Astrocyte (in vitro differentiated cells and primary cell): ENCODE measurements around the gene ACTN1. TPM values are rescaled to one million over a fixed set of nuclear protein-coding genes. Genes with fewer than 3 reads are reported as not detected.

Source experiments
- DNase-seq: peaks from one replicate; pipeline ENCODE4 v3.0.0-alpha.2; 2010; ENCODE audit warnings: low read depth
- FAIRE-seq: peaks from 2 replicates; lab custom pipeline; 2011; peaks lifted over from hg19 to GRCh38; lab: Jason Lieb, UNC
- H2AFZ ChIP-seq: 2 replicates; pipeline ENCODE4 v1.6.0; 2012; ENCODE audit warnings: low read depth, low read length, inconsistent platforms
- H3K27ac ChIP-seq: 2 replicates; pipeline ENCODE4 v1.5.1; 2011; ENCODE audit warnings: low read depth, low read length, inconsistent platforms
- H3K27me3 ChIP-seq: 2 replicates; pipeline ENCODE4 v1.6.0; 2011; ENCODE audit warnings: low read length, inconsistent platforms; ENCODE audit not compliant: insufficient read depth
- H3K36me3 ChIP-seq: 2 replicates; pipeline ENCODE4 v1.5.1; 2011; ENCODE audit warnings: low read length, inconsistent platforms; ENCODE audit not compliant: insufficient read depth
- H3K4me1 ChIP-seq: 2 replicates; pipeline ENCODE4 v1.5.1; 2011; ENCODE audit warnings: low read length, inconsistent platforms; ENCODE audit not compliant: insufficient read depth
- H3K4me2 ChIP-seq: 2 replicates; pipeline ENCODE4 v1.6.0; 2012; ENCODE audit warnings: low read length, inconsistent platforms
- H3K4me3 ChIP-seq: 2 replicates; pipeline ENCODE4 v1.5.1; 2011; ENCODE audit warnings: low read depth, mild to moderate bottlenecking, low read length, inconsistent platforms; ENCODE audit not compliant: insufficient read depth
- H3K79me2 ChIP-seq: 2 replicates; pipeline ENCODE4 v1.6.0; 2012; ENCODE audit warnings: mild to moderate bottlenecking, low read length, inconsistent platforms; ENCODE audit not compliant: insufficient read depth
- H3K9ac ChIP-seq: 2 replicates; pipeline ENCODE4 v1.6.0; 2012; ENCODE audit warnings: mild to moderate bottlenecking, low read length, inconsistent platforms
- H3K9me3 ChIP-seq: 2 replicates; pipeline ENCODE4 v1.5.1; 2012; ENCODE audit warnings: low read depth, mild to moderate bottlenecking, low read length, inconsistent platforms; ENCODE audit not compliant: insufficient read depth
- H4K20me1 ChIP-seq: 2 replicates; pipeline ENCODE4 v1.6.0; 2012; ENCODE audit warnings: low read length, inconsistent platforms; ENCODE audit not compliant: insufficient read depth
- H3K27ac Mint-ChIP-seq: one replicate; pipeline ENCODE4 v1.8.0; 2021; ENCODE audit warnings: mild to moderate bottlenecking, mixed read lengths; ENCODE audit not compliant: unreplicated experiment
- H3K27me3 Mint-ChIP-seq: one replicate; pipeline ENCODE4 v1.8.0; 2021; ENCODE audit warnings: low read depth, mixed read lengths; ENCODE audit not compliant: unreplicated experiment
- H3K36me3 Mint-ChIP-seq: one replicate; pipeline ENCODE4 v1.8.0; 2021; ENCODE audit warnings: low read depth, mixed read lengths; ENCODE audit not compliant: unreplicated experiment
- H3K4me1 Mint-ChIP-seq: one replicate; pipeline ENCODE4 v1.8.0; 2021; ENCODE audit warnings: low read depth, mixed read lengths; ENCODE audit not compliant: unreplicated experiment
- H3K4me3 Mint-ChIP-seq: one replicate; pipeline ENCODE4 v1.8.0; 2021; ENCODE audit warnings: mild to moderate bottlenecking, moderate library complexity, mixed read lengths; ENCODE audit not compliant: unreplicated experiment
- H3K9me3 Mint-ChIP-seq: one replicate; pipeline ENCODE4 v1.8.0; 2021; ENCODE audit warnings: mild to moderate bottlenecking, mixed read lengths; ENCODE audit not compliant: unreplicated experiment
- CTCF ChIP-seq: IDR thresholded peaks from 2 replicates; pipeline ENCODE4 v1.5.1; 2011; ENCODE audit warnings: low read depth, mild to moderate bottlenecking, inconsistent platforms, low read length, moderate library complexity; ENCODE audit not compliant: insufficient read depth
- EZH2 ChIP-seq: IDR thresholded peaks from 2 replicates; pipeline ENCODE4 v1.6.1; 2012; ENCODE audit warnings: mild to moderate bottlenecking, low read length, inconsistent platforms; ENCODE audit not compliant: insufficient read depth
- total RNA-seq: library from RNA; stranded (reverse); gene quantifications from 2 replicates; pipeline ENCODE4 v1.2.1, GENCODE V29; 2021

The ACTN1 gene
- total RNA-seq, 1 donor from 2014 or later, result 1,163 TPM

GRCh38 chr14:68885226-68886108 is 93.6 kb downstream of the ACTN1 start:
- H3K27me3 ChIP-seq, result no peaks in the 10 kb centered on the region
- H3K9me3 ChIP-seq, result no peaks in the 10 kb centered on the region
- Mint-ChIP-seq H3K27me3 (no peaks in the 10 kb centered on the region), H3K9me3 (peaks cover 2% of the 10 kb centered on the region), H3K4me1 (peaks cover 40% of the 10 kb centered on the region), H3K27ac (peak overlapping the region; percentile 66), H3K36me3 (peaks cover 43% of the 10 kb centered on the region), H3K4me3 (no peak overlapping the region)
- no peak overlapping the region for H2AFZ ChIP-seq
- H3K36me3 ChIP-seq, result peaks cover 85% of the 10 kb centered on the region
- TF ChIP-seq CTCF (no peak), EZH2 (no peak)
- no peak overlapping the region for H3K4me2 ChIP-seq
- no peak for DNase-seq
- H3K4me1 ChIP-seq, result peaks cover 39% of the 10 kb centered on the region
- peaks cover 96% of the 10 kb centered on the region for H4K20me1 ChIP-seq
- peak overlapping the region; percentile 67 for H3K27ac ChIP-seq
- H3K4me3 ChIP-seq, result no peak overlapping the region
- peaks cover 84% of the 10 kb centered on the region for H3K79me2 ChIP-seq
- peak overlapping the region; percentile 44 for H3K9ac ChIP-seq
- no peak for FAIRE-seq

DNA sequence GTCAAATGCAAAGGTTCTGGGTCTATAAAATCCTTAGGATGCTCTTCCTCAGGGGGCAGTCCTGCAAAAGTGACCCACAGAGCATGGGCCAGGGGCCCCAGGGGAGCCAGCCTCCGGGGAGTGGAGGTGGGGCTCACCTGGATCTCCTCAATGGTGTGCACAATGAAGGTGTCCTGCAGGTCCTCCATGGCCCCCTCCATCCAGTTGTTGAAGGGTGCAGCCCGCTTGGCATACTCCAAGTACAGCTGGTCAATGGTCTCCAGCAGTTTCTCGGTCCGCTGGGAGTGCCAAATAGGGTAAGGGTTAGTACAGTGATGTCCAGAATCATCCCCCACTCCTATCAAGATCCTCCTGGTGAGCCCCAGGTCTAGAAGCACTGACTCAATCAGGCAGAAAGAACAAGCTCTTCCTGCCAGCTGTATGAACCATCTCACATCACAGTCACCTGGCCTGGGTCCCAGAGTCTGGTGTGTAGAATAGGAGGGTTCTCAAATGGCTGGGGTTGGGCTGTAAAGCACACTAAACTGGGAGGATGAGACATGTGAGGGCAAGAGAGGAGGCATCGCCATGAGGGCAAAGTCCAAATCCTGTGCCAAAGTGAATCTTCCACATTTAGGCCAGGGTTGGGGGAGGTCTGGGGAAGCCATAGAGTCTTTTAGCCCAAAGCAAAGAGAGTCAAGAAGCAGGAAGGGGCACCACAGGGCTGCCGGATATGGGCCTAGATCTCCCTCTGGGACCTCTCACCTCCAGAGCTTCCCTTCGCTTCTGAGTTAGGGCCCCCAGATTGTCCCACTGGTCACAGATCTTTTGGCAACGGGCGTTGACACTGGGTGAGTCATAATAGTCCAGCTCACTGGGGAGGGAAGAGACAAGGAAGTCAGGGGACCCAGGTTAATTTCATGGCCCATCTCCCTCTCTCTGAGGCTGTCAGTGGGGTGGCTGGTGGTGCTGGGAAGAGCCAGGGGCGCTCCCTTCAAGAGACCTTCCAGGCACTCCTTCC is 94.8 kb downstream of the ACTN1 start:
- Mint-ChIP-seq H3K9me3 (peaks cover 2% of the 10 kb centered on the region), H3K4me1 (peaks cover 41% of the 10 kb centered on the region), H3K27me3 (no peaks in the 10 kb centered on the region), H3K4me3 (no peak overlapping the region), H3K36me3 (peaks cover 45% of the 10 kb centered on the region), H3K27ac (peak overlapping the region; percentile 66)
- Histone ChIP-seq H3K4me3 (no peak overlapping the region), H3K27ac (peak overlapping the region; percentile 67), H3K36me3 (peaks cover 86% of the 10 kb centered on the region), H3K4me2 (peak overlapping the region; percentile 25), H3K4me1 (peaks cover 38% of the 10 kb centered on the region), H2AFZ (no peak overlapping the region), H3K79me2 (peaks cover 84% of the 10 kb centered on the region), H3K9ac (peak overlapping the region; percentile 44), H4K20me1 (peaks cover 96% of the 10 kb centered on the region), H3K9me3 (no peaks in the 10 kb centered on the region), H3K27me3 (no peaks in the 10 kb centered on the region)
- FAIRE-seq (no peak), DNase-seq (peak; percentile 91)
- no peak for TF ChIP-seq CTCF
- no peak for TF ChIP-seq EZH2
